Activated naive CD4-positive, alpha-beta T cell treated with anti-CD3 and anti-CD28 coated beads, Interleukin-2, amount 50 U/mL, for 24 hours (primary cell): ENCODE measurements around the gene SYNE1.
"Not testable (repeated sequence)": the region's sequence is repeated elsewhere in the genome, so short reads cannot be mapped to it uniquely, and the experiment has no call there.

Source experiments
- H3K27ac Mint-ChIP-seq: one replicate; pipeline ENCODE4 v1.8.0; 2021; ENCODE audit warnings: mild to moderate bottlenecking, mixed read lengths
- H3K27me3 Mint-ChIP-seq: one replicate; pipeline ENCODE4 v1.8.0; 2021; ENCODE audit warnings: mixed read lengths
- H3K36me3 Mint-ChIP-seq: one replicate; pipeline ENCODE4 v1.8.0; 2021; ENCODE audit warnings: mixed read lengths
- H3K4me1 Mint-ChIP-seq: one replicate; pipeline ENCODE4 v1.8.0; 2021; ENCODE audit warnings: mixed read lengths
- H3K4me3 Mint-ChIP-seq: one replicate; pipeline ENCODE4 v1.8.0; 2021; ENCODE audit warnings: mild to moderate bottlenecking, mixed read lengths
- H3K9me3 Mint-ChIP-seq: one replicate; pipeline ENCODE4 v1.8.0; 2021; ENCODE audit warnings: mixed read lengths

The SYNE1 gene

DNA sequence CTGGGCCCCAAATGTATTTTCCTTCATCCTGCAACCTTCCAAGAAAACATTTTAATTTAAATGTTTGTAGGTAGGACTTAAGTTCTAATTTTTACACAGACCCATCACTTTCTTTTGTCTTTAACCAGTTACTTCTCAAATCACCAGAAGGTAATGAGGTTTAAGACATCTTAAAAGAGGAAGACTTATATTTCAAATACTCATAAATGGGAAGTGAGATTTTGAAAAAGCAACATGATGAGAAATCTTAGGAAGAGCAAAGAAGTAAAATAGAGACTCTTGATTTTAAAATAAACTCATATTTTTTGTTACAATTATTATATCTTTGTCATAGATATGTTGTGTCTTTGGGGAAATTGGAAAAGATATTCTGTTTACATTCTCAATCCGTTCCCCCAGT lies 82.3 kb downstream of the SYNE1 start:
- H3K4me1 Mint-ChIP-seq, result no peaks in the 10 kb centered on the region
- H3K36me3 Mint-ChIP-seq, result peaks cover 5% of the 10 kb centered on the region
- peaks cover 24% of the 10 kb centered on the region for H3K9me3 Mint-ChIP-seq
- no peak overlapping the region for H3K4me3 Mint-ChIP-seq
- no peak overlapping the region for H3K27ac Mint-ChIP-seq
- H3K27me3 Mint-ChIP-seq, result peaks cover 4% of the 10 kb centered on the region

DNA sequence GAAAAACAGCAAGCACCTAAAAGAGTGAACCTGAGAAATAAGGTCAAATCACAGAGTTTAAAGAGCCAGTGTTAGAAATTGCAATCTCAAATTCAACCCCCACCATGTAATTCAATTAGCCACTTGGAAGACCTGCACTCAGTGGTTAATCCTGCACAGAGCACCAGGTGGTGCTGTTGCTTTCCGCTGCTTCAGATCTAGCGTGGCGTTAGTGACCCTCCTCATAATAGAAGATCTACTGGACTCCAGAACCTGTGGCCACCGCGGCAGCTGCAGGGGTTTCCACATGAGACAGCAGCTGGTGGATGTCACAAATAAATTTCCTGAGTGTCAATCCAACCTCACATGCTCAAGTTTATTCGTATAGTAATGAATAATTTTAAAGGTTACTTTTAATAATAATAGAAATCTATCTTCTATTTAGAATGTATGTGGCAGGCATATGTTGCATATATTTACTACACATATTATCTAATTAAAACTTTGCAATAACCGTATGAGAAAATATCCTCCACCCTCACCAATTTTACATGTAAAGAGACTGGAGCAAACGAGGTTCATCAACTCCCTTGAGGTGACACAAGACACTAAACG lies 84.4 kb downstream of the SYNE1 start:
- no peaks in the 10 kb centered on the region for H3K4me1 Mint-ChIP-seq
- H3K27me3 Mint-ChIP-seq, result peaks cover 4% of the 10 kb centered on the region
- no peak overlapping the region for H3K4me3 Mint-ChIP-seq
- peaks cover 12% of the 10 kb centered on the region for H3K9me3 Mint-ChIP-seq
- no peak overlapping the region for H3K27ac Mint-ChIP-seq
- H3K36me3 Mint-ChIP-seq, result peaks cover 4% of the 10 kb centered on the region

DNA sequence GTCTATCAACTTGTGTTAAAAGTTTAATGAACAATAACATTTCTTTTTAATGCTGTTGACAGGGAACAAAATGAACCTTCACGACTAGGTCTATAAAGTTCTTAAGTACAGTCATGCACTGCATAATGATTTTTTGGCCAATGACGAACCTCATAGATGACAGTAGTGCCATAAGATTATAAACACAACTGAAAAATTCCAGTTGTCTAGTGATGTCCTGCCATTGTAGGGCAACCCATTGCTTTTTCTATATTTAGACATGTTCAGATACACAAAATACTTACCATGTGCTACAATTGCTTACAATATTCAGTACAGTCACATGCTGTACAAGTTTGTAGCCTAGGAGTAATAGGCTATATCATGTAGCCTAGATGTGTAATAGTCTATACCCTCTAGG lies 93.6 kb downstream of the SYNE1 start:
- Mint-ChIP-seq H3K4me3 (no peak overlapping the region), H3K27ac (no peak overlapping the region), H3K27me3 (no peaks in the 10 kb centered on the region), H3K36me3 (no peaks in the 10 kb centered on the region), H3K4me1 (no peaks in the 10 kb centered on the region), H3K9me3 (no peaks in the 10 kb centered on the region)

DNA sequence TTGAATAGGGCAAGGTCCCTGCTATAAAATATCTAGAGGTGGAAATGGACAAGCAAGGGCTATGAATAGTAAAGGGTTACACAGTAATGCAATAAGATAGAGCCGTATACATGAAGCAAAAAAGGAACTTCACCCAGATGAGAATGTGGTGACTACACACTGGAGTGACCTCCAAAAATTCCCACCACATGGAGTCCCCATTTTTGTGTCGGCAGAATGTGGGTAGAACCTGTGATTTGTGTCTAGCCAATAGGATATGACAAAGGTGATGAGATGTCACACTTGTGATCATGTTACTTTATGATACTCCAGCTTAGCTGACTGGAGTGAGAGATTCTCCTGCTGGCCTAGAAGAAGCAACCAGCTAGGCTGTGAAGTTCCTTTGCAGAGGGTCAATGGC lies 96.8 kb downstream of the SYNE1 start:
- H3K9me3 Mint-ChIP-seq, result no peaks in the 10 kb centered on the region
- H3K27ac Mint-ChIP-seq, result no peak overlapping the region
- H3K4me1 Mint-ChIP-seq, result no peaks in the 10 kb centered on the region
- peaks cover 5% of the 10 kb centered on the region for H3K27me3 Mint-ChIP-seq
- H3K36me3 Mint-ChIP-seq, result no peaks in the 10 kb centered on the region
- H3K4me3 Mint-ChIP-seq, result no peak overlapping the region

DNA sequence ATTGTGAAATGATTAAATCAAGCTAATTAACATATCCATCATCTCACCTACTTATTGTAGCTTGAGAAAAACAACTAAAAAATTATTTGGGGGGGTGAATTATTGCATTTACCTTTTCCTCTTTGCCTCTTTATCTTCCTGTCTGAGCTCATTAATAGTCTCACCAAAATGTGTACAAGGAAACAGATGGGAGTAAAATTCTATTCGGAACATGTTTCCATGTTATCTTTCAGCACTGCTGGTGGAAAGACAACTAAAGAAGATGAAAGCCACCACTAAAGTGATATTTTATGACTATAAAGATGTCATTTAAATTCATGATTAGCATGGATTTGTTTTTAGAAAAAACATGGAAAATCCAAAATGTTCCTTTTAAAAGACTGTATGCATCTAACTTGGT lies 102.6 kb downstream of the SYNE1 start:
- Mint-ChIP-seq H3K36me3 (no peaks in the 10 kb centered on the region), H3K4me3 (no peak overlapping the region), H3K9me3 (no peaks in the 10 kb centered on the region), H3K27me3 (peaks cover 5% of the 10 kb centered on the region), H3K4me1 (no peaks in the 10 kb centered on the region), H3K27ac (no peak overlapping the region)

DNA sequence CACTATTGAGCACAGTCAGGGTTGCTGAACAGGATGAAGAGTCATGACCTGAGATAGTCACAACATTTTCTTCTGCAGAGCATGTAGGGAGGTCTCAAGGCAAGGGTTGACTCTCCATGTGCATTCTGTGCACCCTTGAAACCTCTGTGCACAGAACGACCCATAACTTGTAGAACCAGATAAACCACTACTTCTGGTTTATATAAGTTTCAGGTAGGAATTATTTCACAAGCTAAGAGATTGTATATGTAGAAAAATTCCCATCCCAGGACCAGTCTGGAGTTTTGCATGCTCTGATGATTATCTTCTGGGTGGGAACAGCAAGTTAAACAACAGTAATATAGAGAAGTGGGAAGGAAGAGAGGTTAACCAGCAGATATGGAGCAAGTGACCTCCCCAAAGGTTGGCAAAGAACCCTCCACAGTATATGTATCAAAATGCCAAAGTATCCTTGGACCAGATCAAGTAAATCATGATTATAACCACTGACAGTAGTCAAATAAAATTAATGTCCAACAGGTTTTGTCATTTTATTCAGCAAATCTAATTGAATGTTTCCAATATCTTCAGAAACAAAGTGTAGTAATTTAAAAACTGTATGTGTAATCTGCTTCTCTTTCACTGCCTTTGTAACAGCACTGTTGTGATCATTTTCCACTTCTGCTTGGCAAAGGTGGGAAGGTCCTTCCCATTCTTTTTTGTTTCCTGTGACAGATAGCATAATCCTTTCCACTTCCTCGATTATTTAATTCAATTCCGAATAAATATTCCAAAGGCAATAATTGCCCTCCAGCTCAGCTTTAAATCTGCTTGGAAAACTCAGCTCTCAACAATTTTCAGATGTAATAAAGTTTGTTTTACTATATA lies 104.4 kb downstream of the SYNE1 start:
- H3K4me1 Mint-ChIP-seq, result no peaks in the 10 kb centered on the region
- H3K36me3 Mint-ChIP-seq, result no peaks in the 10 kb centered on the region
- H3K4me3 Mint-ChIP-seq, result no peak overlapping the region
- H3K27ac Mint-ChIP-seq, result no peak overlapping the region
- H3K9me3 Mint-ChIP-seq, result no peaks in the 10 kb centered on the region
- H3K27me3 Mint-ChIP-seq, result peaks cover 8% of the 10 kb centered on the region

DNA sequence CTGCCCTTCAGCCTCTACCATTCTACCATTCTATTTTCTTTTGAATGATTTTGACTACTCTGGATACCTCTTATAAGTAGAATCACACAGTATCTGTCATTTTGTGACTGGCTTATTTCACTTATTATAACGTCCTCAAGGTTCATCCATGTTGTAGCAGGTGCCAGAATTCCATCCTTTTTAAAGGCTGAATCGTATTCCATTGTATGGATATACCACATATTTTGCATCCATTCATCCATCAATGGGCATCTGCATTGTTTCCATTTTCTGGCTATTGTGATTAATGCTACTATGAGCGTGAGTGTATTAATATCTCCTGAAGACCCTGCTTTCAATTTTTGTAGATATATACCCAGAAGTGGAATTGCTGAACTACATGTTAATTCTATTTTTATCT lies 105.5 kb downstream of the SYNE1 start:
- no peak overlapping the region for H3K27ac Mint-ChIP-seq
- H3K9me3 Mint-ChIP-seq, result no peaks in the 10 kb centered on the region
- H3K27me3 Mint-ChIP-seq, result peaks cover 9% of the 10 kb centered on the region
- H3K4me1 Mint-ChIP-seq, result no peaks in the 10 kb centered on the region
- H3K4me3 Mint-ChIP-seq, result no peak overlapping the region
- no peaks in the 10 kb centered on the region for H3K36me3 Mint-ChIP-seq

DNA sequence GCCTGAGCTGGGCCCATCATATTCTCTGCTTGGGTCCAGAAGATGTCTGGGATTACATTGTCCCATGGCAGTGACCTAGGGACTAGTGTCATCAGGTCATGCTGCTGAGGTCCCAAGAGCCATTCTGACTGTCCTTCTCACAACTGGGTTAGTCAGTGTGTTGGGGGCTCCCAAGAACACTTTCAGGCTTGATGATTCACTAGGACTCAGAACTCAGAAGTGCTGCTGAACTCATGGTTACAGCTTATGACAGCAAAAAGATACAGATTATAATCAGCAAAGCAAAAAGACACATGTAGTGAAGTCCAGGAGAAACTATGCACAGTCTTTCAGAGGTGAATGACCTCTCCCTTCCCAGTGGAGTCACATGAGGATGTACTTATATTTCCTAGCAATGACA lies 107.8 kb downstream of the SYNE1 start:
- H3K27me3 Mint-ChIP-seq, result peaks cover 4% of the 10 kb centered on the region
- H3K9me3 Mint-ChIP-seq, result no peaks in the 10 kb centered on the region
- H3K4me3 Mint-ChIP-seq, result no peak overlapping the region
- no peaks in the 10 kb centered on the region for H3K4me1 Mint-ChIP-seq
- H3K27ac Mint-ChIP-seq, result no peak overlapping the region
- H3K36me3 Mint-ChIP-seq, result no peaks in the 10 kb centered on the region

DNA sequence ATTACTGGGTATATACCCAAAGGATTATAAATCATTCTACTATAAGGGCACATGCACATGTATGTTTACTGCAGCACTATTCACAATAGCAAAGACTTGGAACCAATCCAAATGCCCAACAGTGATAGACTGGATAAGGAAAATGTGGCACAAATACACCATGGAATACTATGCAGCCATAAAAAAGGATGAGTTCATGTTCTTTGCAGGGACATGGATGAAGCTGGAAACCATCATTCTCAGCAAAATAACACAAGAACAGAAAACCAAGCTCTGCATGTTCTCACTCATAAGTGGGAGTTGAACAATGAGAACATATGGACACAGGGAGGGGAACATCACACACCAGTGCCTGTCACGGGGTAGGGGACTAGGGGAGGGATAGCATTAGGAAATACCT lies 123.0 kb downstream of the SYNE1 start:
- not testable (repeated sequence) for H3K9me3 Mint-ChIP-seq, H3K36me3 Mint-ChIP-seq, H3K4me3 Mint-ChIP-seq, H3K4me1 Mint-ChIP-seq, H3K27ac Mint-ChIP-seq, H3K27me3 Mint-ChIP-seq

DNA sequence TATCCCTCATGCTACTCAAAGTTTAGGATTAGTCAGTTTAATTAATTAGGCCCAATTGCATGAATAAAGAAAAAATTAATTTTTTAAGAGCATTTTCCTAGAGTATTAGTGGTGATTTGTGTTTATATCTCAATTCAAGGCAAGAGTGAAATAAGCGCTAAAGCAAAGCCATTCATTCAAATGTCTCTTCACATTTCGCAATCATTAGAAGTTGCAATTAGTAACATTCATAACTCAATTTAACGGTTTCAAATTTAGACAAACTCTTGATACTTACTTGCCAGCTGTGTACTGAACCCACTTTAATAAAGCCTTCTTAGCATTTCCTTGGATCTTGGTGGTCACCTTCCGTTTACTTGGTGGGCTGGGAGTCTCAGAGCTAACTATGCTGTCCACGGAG lies 127.2 kb downstream of the SYNE1 start:
- H3K9me3 Mint-ChIP-seq, result no peaks in the 10 kb centered on the region
- peaks cover 4% of the 10 kb centered on the region for H3K27me3 Mint-ChIP-seq
- H3K36me3 Mint-ChIP-seq, result no peaks in the 10 kb centered on the region
- H3K4me1 Mint-ChIP-seq, result no peaks in the 10 kb centered on the region
- H3K4me3 Mint-ChIP-seq, result no peak overlapping the region
- no peak overlapping the region for H3K27ac Mint-ChIP-seq

DNA sequence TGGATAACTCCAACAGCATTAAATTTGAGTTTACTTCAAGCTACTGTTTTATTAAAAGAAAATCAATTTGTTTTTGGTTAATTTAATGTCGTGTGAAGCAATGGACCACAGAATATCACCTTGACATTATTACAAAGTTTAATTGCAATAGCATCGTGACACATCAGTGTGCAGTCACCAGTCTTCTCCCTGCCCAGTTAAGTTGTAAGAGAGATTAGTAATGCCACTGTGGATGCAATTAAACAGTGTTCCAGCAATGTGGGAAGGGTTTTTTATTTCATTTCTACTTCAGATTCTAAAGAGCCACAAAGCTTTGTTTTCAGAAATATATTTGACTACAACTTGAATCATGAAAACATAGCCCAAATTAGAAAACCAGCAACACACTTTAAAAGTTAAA lies 128.7 kb downstream of the SYNE1 start:
- no peak overlapping the region for H3K4me3 Mint-ChIP-seq
- no peaks in the 10 kb centered on the region for H3K9me3 Mint-ChIP-seq
- peaks cover 4% of the 10 kb centered on the region for H3K27me3 Mint-ChIP-seq
- no peaks in the 10 kb centered on the region for H3K36me3 Mint-ChIP-seq
- H3K27ac Mint-ChIP-seq, result no peak overlapping the region
- H3K4me1 Mint-ChIP-seq, result no peaks in the 10 kb centered on the region

DNA sequence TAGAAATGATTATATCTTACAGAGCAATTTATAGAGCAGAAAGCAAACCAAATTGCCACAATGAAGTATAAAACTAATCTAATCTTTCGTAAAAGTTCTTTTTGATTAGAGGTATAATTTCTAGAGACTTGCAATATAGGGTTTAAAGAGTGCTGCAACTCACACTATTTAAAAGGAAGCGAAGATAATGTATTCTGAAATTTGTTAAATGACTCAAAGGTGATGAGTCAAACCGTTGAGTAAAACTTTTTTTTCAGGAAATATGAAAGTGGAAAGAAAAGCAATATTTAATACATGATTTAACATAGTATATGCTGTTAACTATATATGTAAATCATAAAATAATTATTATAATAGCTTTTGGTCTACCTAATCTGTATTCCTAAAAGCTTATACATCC lies 133.6 kb downstream of the SYNE1 start:
- Mint-ChIP-seq H3K27ac (no peak overlapping the region), H3K4me3 (no peak overlapping the region), H3K27me3 (no peaks in the 10 kb centered on the region), H3K9me3 (no peaks in the 10 kb centered on the region), H3K4me1 (no peaks in the 10 kb centered on the region), H3K36me3 (no peaks in the 10 kb centered on the region)

DNA sequence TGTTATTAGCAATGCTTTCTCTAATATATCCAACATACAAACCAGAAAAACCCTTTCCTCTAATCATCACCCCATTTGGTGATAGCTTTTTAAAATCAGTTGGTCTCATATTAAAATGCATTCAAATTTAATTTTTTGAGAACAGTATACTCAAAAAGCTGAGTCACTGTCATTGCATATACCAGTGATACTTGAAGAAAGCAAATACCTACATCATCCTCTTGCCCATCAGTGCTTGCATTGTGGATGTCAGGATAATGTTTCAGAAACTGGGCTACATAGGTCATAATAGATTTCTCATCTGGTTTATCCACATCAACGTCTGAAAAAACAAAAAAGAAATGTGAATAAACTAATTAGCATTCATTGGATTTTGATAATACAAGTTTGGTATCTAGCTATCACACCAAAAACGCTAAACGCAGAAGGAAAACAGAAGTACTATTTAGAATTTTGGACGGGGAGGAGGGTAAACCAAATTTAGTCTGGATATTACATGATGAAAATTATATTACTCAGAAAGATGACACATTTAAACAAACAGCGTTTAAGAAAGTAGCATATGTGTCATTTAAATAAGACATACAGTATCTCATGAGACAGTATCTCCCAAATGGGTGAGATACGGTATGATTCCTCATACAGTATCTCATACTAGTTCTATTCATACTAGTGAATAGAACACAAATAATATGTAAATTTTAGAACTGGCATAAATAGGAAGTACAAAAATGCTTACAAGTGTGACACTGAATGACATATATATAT lies 134.6 kb downstream of the SYNE1 start:
- Mint-ChIP-seq H3K27ac (no peak overlapping the region), H3K36me3 (no peaks in the 10 kb centered on the region), H3K9me3 (no peaks in the 10 kb centered on the region), H3K4me1 (no peaks in the 10 kb centered on the region), H3K27me3 (no peaks in the 10 kb centered on the region), H3K4me3 (no peak overlapping the region)

DNA sequence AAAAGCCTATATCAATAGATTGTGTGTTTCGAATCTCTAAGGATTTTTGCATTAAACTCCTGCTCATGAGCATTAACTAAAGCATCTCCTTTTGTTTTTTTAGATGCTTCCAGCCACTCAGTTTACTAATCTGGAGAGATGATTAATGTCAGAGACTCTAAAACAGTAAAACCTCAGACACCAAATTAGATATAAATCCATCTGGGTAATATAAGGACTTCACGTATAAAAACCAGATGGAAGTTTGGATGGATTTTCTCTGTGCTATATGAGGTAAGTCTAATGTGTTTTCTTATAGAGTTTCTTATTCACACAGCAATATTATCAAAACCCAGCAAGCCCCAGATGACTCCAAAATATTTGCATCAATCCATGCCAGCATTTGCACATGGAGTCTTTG lies 137.2 kb downstream of the SYNE1 start:
- H3K4me1 Mint-ChIP-seq, result no peaks in the 10 kb centered on the region
- no peak overlapping the region for H3K27ac Mint-ChIP-seq
- H3K9me3 Mint-ChIP-seq, result no peaks in the 10 kb centered on the region
- H3K4me3 Mint-ChIP-seq, result no peak overlapping the region
- H3K27me3 Mint-ChIP-seq, result no peaks in the 10 kb centered on the region
- no peaks in the 10 kb centered on the region for H3K36me3 Mint-ChIP-seq

DNA sequence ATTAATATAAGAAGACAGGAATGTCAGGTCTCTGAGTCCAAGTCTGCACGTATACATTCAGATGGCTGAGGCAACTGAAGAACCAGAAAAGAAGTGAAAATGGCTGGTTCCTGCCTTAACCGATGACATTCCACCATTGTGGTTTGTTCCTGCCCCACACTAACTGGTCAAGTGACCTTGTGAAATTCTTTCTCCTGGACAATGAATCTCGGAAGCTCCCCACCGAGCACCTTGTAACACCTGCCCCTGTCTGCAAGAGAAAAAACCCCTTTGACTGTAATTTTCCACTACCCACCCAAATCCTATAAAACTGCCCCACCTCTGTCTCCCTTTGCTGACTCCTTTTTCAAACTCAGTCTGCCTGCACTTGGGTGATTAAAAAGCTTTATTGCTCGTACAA lies 140.4 kb downstream of the SYNE1 start:
- no peaks in the 10 kb centered on the region for H3K9me3 Mint-ChIP-seq
- no peaks in the 10 kb centered on the region for H3K36me3 Mint-ChIP-seq
- H3K4me3 Mint-ChIP-seq, result no peak overlapping the region
- H3K27me3 Mint-ChIP-seq, result no peaks in the 10 kb centered on the region
- H3K4me1 Mint-ChIP-seq, result no peaks in the 10 kb centered on the region
- no peak overlapping the region for H3K27ac Mint-ChIP-seq

DNA sequence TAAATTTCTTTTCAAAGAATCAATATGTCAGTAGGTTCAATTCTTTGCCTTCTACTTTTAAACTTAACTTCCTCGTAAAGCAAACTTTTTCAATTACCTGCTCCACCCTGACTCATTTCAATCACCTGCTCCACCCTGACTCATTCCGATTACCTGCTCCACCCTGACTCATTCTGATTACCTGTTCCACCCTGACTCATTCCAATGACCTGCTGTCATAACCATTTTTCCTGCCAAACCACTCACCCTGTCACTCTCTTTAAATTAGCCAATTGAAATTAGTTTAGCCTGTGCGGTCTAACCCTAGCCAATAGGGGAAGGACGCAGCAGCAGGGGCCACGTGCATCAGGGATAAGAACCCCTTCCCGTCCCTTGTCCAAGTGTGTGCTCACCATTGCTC lies 141.7 kb downstream of the SYNE1 start:
- not testable (repeated sequence) for H3K27me3 Mint-ChIP-seq, H3K9me3 Mint-ChIP-seq, H3K36me3 Mint-ChIP-seq, H3K27ac Mint-ChIP-seq, H3K4me1 Mint-ChIP-seq, H3K4me3 Mint-ChIP-seq
